HCT116 (cell line): Measurements from ENCODE around the gene UBE2F. TPM values are rescaled to one million over a fixed set of nuclear protein-coding genes. Genes with fewer than 3 reads are reported as not detected.

Source experiments
- ATAC-seq: fragments of 200-7000 bp; cut with Tn5 transposase; 2 replicates; pipeline ENCODE4 v1.9.1; 2020; ENCODE audit warnings: mild to moderate bottlenecking, moderate library complexity
- BruUV-seq: library from RNA; stranded (reverse); fragments of 400-500 nt; replicated peaks from 2 replicates; lab custom pipeline; 2021; lab: Mats Ljungman, UMichigan
- CTCF ChIA-PET: fragments of 300-600 bp; sonication (Branson Sonifier 250); formaldehyde crosslinking; loops from one replicate; lab custom pipeline; 2021; ENCODE audit warnings: antibody characterized with exemption; lab: Charles Lee
- POLR2A ChIA-PET: fragments of 300-600, 350-600 bp; sonication (Branson Sonifier 250); formaldehyde crosslinking; loops from one replicate; lab custom pipeline; 2021; ENCODE audit warnings: antibody characterized with exemption; lab: Charles Lee
- RAD21 ChIA-PET, 2 experiments: fragments of 300-600 bp; sonication (Branson Sonifier 250); formaldehyde crosslinking; loops; one replicate each; lab custom pipeline; 2023; ENCODE audit warnings: low total read pairs in 2 of 2; ENCODE audit not compliant: uncharacterized antibody in 2 of 2, unreplicated experiment in 2 of 2, low non-redundant PET in 1 of 2; lab: Charles Lee
- DNase-seq: peaks from one replicate; pipeline ENCODE4 v3.0.0-alpha.2; 2010; ENCODE audit warnings: low read depth, low spot score
- H2AFZ ChIP-seq: fragments of 200-600 bp; shearing (Covaris generic), sonication (generic); 2 replicates; pipeline ENCODE4 v1.6.1; 2017; ENCODE audit warnings: low read depth, mixed run types, mixed read lengths, antibody characterized with exemption, low read length; ENCODE audit not compliant: poor library complexity, severe bottlenecking
- H3K27ac ChIP-seq: 2 replicates; pipeline ENCODE4 v1.5.1; 2012; ENCODE audit warnings: low read depth, low read length
- H3K27me3 ChIP-seq: fragments of 200-600 bp; sonication (generic); 2 replicates; pipeline ENCODE4 v1.6.1; 2016; ENCODE audit warnings: mixed run types, low read length, mixed read lengths; ENCODE audit not compliant: insufficient read depth
- H3K36me3 ChIP-seq, 2 experiments: fragments of 200-500 bp in 1 of 2; fragments of 200-600 bp in 1 of 2; sonication (Bioruptor generic) in 1 of 2; sonication (generic) in 1 of 2; 2 replicates each; pipeline versions ENCODE4 v1.5.1 to v1.6.1; 2014 to 2016; ENCODE audit warnings: low read length in 2 of 2, inconsistent platforms in 1 of 2, mixed read lengths in 1 of 2, mixed run types in 1 of 2; ENCODE audit not compliant: insufficient read depth in 2 of 2, control insufficient read depth in 1 of 2
- H3K4me1 ChIP-seq, 2 experiments: fragments of 200-600 bp in 1 of 2; sonication (generic) in 1 of 2; 2 replicates each; pipeline versions ENCODE4 v1.5.1 to v1.6.1; 2012 to 2017; ENCODE audit warnings: low read length in 2 of 2, inconsistent platforms in 1 of 2, mild to moderate bottlenecking in 1 of 2, mixed read lengths in 1 of 2, mixed run types in 1 of 2, moderate library complexity in 1 of 2; ENCODE audit not compliant: insufficient read depth in 2 of 2, control insufficient read depth in 1 of 2
- H3K4me2 ChIP-seq: fragments of 200-600 bp; sonication (generic); 2 replicates; pipeline ENCODE4 v1.6.1; 2017; ENCODE audit warnings: mixed run types, low read length, mixed read lengths
- H3K4me3 ChIP-seq, 2 experiments: fragments of 200-600 bp in 1 of 2; sonication (generic) in 1 of 2; replicated peaks in 1 of 2; 2 replicates each; pipeline ENCODE4 v1.5.1; 2011 to 2016; ENCODE audit warnings: low read length in 2 of 2, control low read depth in 1 of 2, low read depth in 1 of 2, mild to moderate bottlenecking in 1 of 2, mixed read lengths in 1 of 2, mixed run types in 1 of 2
- H3K79me2 ChIP-seq: fragments of 200-600 bp; sonication (generic); 2 replicates; pipeline ENCODE4 v1.6.1; 2017; ENCODE audit warnings: mild to moderate bottlenecking, mixed run types, low read length, moderate library complexity, mixed read lengths; ENCODE audit not compliant: insufficient read depth
- H3K9ac ChIP-seq: fragments of 200-600 bp; sonication (generic); 2 replicates; pipeline ENCODE4 v1.6.1; 2016; ENCODE audit warnings: low read length, mixed read lengths
- H3K9me2 ChIP-seq: fragments of 200-600 bp; sonication (generic), shearing (Covaris generic); 2 replicates; pipeline ENCODE4 v1.6.1; 2017; ENCODE audit warnings: mixed run types, mild to moderate bottlenecking, moderate library complexity; ENCODE audit not compliant: insufficient read depth
- H3K9me3 ChIP-seq, 2 experiments: fragments of 200-500 bp in 1 of 2; fragments of 200-600 bp in 1 of 2; sonication (Bioruptor generic) in 1 of 2; sonication (generic) in 1 of 2; 2 replicates each; pipeline ENCODE4 v1.6.1; 2014 to 2017; ENCODE audit warnings: low read length in 2 of 2, mixed read lengths in 2 of 2, inconsistent platforms in 1 of 2, low read depth in 1 of 2, mild to moderate bottlenecking in 1 of 2, mixed run types in 1 of 2, moderate library complexity in 1 of 2; ENCODE audit not compliant: control insufficient read depth in 1 of 2, insufficient read depth in 1 of 2
- H4K20me1 ChIP-seq: fragments of 200-600 bp; sonication (generic), shearing (Covaris generic); 2 replicates; pipeline ENCODE4 v1.6.1; 2017; ENCODE audit warnings: mixed run types, mild to moderate bottlenecking, moderate library complexity; ENCODE audit not compliant: insufficient read depth
- FOSL1 ChIP-seq: IDR thresholded peaks from 2 replicates; pipeline ENCODE4 v1.6.1; 2012; ENCODE audit warnings: low read depth
- SIN3A ChIP-seq: IDR thresholded peaks from 2 replicates; pipeline ENCODE4 v1.6.1; 2012; ENCODE audit warnings: low read depth
- SP1 ChIP-seq: IDR thresholded peaks from 2 replicates; pipeline ENCODE4 v1.6.1; 2012; ENCODE audit warnings: low read depth
- ZNF274 ChIP-seq: fragments of 200-500 bp; sonication (Bioruptor generic); IDR thresholded peaks from 2 replicates; pipeline ENCODE4 v1.6.1; 2014; ENCODE audit warnings: mild to moderate bottlenecking, low read depth, low read length, inconsistent platforms
- intact Hi-C: fragments of 100-400 bp; cut with micrococcal nuclease; formaldehyde crosslinking; loops from 2 replicates; pipeline ENCODE4 v1.10.0; 2022
- total RNA-seq: library from RNA; stranded (reverse); gene quantifications from one replicate; pipeline ENCODE4 v1.2.1, GENCODE V29; 2021; ENCODE audit not compliant: unreplicated experiment
- TF ChIP-seq, protein P1 (sequence below): IDR thresholded peaks from 2 replicates; pipeline ENCODE4 v1.6.1; 2012; ENCODE audit warnings: low read depth

Gene UBE2F
- total RNA-seq, 1 experiment from 2014 or later: 32.8 TPM

DNA sequence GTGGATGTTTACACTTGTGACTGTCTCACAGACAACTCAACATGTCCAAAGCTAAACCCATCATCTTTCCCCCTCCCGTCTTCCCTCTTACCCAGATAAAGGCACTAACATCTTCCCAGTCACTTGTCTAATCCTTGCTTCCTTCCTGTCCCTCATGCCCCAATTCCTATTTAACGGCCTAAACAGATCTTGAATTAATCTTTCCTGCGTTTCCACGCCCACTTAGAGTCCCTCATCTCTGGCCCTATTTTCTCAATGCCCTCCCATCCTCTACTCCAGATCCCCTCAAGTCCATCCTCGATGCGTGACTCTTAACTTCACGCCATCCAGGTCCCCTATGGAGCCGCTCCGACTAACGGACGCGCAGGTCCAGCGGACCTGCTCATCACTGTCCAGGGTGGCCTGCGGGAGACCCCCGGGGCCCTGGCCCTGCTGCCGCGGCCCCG is 93.3 kb downstream of the UBE2F start:
- POLR2A ChIA-PET: interaction anchor here (0.9 kb wide), 1 partner anchor 15 kb away, joined by 3 read pairs; no protein-coding TSS in a partner anchor

More for the DNA sequence above, 93.3 kb downstream of the UBE2F start:
- H3K36me3 ChIP-seq: peaks cover 6 to 11% of the 10 kb centered on the region in 2 experiments; a peak in 3 of 4 replicates
- DNase-seq (no peak), ATAC-seq (peak; percentile 24; the same call in 1 of the 2 replicates)
- peak overlapping the region; percentile 78 to 95 for H3K4me3 ChIP-seq
- H2AFZ ChIP-seq: no peak overlapping the region
- intact Hi-C loops: loop anchor here (1.0 kb wide), 1 partner anchor 202 kb away; no protein-coding TSS in a partner anchor
- H3K9ac ChIP-seq: peak overlapping the region; percentile 92
- H3K9me2 ChIP-seq: no peaks in the 10 kb centered on the region
- RAD21 ChIA-PET: no interaction called here
- CTCF ChIA-PET: no interaction called here
- peaks cover 35% of the 10 kb centered on the region for H3K79me2 ChIP-seq
- peaks cover 9 to 22% of the 10 kb centered on the region in 2 experiments; a peak in 2 of 4 replicates for H3K4me1 ChIP-seq
- BruUV-seq: no TSS peak
- no peaks in the 10 kb centered on the region for H3K27me3 ChIP-seq
- H3K4me2 ChIP-seq: peak overlapping the region; percentile 83
- no peaks in the 10 kb centered on the region for H4K20me1 ChIP-seq
- H3K9me3 ChIP-seq: no peaks in the 10 kb centered on the region
- peak overlapping the region; percentile 94 for H3K27ac ChIP-seq
- TF ChIP-seq, protein P1, sequence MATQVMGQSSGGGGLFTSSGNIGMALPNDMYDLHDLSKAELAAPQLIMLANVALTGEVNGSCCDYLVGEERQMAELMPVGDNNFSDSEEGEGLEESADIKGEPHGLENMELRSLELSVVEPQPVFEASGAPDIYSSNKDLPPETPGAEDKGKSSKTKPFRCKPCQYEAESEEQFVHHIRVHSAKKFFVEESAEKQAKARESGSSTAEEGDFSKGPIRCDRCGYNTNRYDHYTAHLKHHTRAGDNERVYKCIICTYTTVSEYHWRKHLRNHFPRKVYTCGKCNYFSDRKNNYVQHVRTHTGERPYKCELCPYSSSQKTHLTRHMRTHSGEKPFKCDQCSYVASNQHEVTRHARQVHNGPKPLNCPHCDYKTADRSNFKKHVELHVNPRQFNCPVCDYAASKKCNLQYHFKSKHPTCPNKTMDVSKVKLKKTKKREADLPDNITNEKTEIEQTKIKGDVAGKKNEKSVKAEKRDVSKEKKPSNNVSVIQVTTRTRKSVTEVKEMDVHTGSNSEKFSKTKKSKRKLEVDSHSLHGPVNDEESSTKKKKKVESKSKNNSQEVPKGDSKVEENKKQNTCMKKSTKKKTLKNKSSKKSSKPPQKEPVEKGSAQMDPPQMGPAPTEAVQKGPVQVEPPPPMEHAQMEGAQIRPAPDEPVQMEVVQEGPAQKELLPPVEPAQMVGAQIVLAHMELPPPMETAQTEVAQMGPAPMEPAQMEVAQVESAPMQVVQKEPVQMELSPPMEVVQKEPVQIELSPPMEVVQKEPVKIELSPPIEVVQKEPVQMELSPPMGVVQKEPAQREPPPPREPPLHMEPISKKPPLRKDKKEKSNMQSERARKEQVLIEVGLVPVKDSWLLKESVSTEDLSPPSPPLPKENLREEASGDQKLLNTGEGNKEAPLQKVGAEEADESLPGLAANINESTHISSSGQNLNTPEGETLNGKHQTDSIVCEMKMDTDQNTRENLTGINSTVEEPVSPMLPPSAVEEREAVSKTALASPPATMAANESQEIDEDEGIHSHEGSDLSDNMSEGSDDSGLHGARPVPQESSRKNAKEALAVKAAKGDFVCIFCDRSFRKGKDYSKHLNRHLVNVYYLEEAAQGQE: no peak
- TF ChIP-seq ZNF274 (no peak), SP1 (no peak), FOSL1 (peak; percentile 24; the same call in 1 of the 2 replicates), SIN3A (peak; percentile 29)
